Osteocyte (in vitro differentiated cells): ENCODE data around the gene STK16. TPM values are rescaled to one million over a fixed set of nuclear protein-coding genes. Genes with fewer than 3 reads are reported as not detected.

Experiments used
- DNase-seq: peaks from one replicate; pipeline ENCODE4 v3.0.0; 2021; ENCODE audit warnings: mixed read lengths; ENCODE audit not compliant: unreplicated experiment; ENCODE audit errors: extremely low spot score
- H3K27ac Mint-ChIP-seq: one replicate; pipeline ENCODE4 v1.8.0; 2021; ENCODE audit warnings: mild to moderate bottlenecking, mixed read lengths; ENCODE audit not compliant: unreplicated experiment
- H3K27me3 Mint-ChIP-seq: one replicate; pipeline ENCODE4 v1.8.0; 2021; ENCODE audit warnings: mixed read lengths; ENCODE audit not compliant: unreplicated experiment
- H3K36me3 Mint-ChIP-seq: one replicate; pipeline ENCODE4 v1.8.0; 2021; ENCODE audit warnings: mixed read lengths; ENCODE audit not compliant: unreplicated experiment
- H3K4me1 Mint-ChIP-seq: one replicate; pipeline ENCODE4 v1.8.0; 2021; ENCODE audit warnings: mixed read lengths; ENCODE audit not compliant: unreplicated experiment
- H3K4me3 Mint-ChIP-seq: one replicate; pipeline ENCODE4 v1.8.0; 2021; ENCODE audit warnings: mild to moderate bottlenecking, moderate library complexity, mixed read lengths; ENCODE audit not compliant: unreplicated experiment
- H3K9me3 Mint-ChIP-seq: one replicate; pipeline ENCODE4 v1.8.0; 2021; ENCODE audit warnings: mixed read lengths; ENCODE audit not compliant: unreplicated experiment
- CTCF ChIP-seq: fragments of 200-600 bp; sonication (generic); IDR thresholded peaks from 2 replicates; pipeline ENCODE4 v1.5.0; 2021; ENCODE audit warnings: antibody characterized with exemption, mild to moderate bottlenecking, moderate library complexity
- microRNA-seq: library from miRNA; unstranded; fragments of <30 nt; microRNA quantifications from one replicate; pipeline ENCODE4 v1.1.0, GENCODE V29; 2020; ENCODE audit not compliant: unreplicated experiment
- total RNA-seq: library from RNA; stranded (reverse); gene quantifications from 2 replicates; pipeline ENCODE4 v1.2.1, GENCODE V29; 2021

Gene STK16
- total RNA-seq, 1 donor from 2014 or later: 28.3 TPM

GRCh38 chr2:219296631-219297391, 51.5 kb downstream of the STK16 start:
- Mint-ChIP-seq H3K4me3 (no peak overlapping the region), H3K27me3 (peaks cover 23% of the 10 kb centered on the region), H3K27ac (no peak overlapping the region), H3K4me1 (peaks cover 11% of the 10 kb centered on the region), H3K9me3 (no peaks in the 10 kb centered on the region), H3K36me3 (no peaks in the 10 kb centered on the region)
- no peak for DNase-seq
- no peak for TF ChIP-seq CTCF

- peaks cover 11% of the 10 kb centered on the region for H3K4me1 Mint-ChIP-seq
- no peak overlapping the region for H3K4me3 Mint-ChIP-seq
- no peaks in the 10 kb centered on the region for H3K36me3 Mint-ChIP-seq
- TF ChIP-seq CTCF: no peak
- H3K27me3 Mint-ChIP-seq: peaks cover 34% of the 10 kb centered on the region
- no peaks in the 10 kb centered on the region for H3K9me3 Mint-ChIP-seq
- no peak overlapping the region for H3K27ac Mint-ChIP-seq
- peak; percentile 48 for DNase-seq
Measured at GRCh38 chr2:219297766-219298456, 52.6 kb downstream of the STK16 start.

- no peak overlapping the region for H3K4me3 Mint-ChIP-seq
- peak; percentile 96 for TF ChIP-seq CTCF
- no peaks in the 10 kb centered on the region for H3K36me3 Mint-ChIP-seq
- H3K27me3 Mint-ChIP-seq: peaks cover 43% of the 10 kb centered on the region
- peaks cover 10% of the 10 kb centered on the region for H3K4me1 Mint-ChIP-seq
- H3K9me3 Mint-ChIP-seq: no peaks in the 10 kb centered on the region
- peak; percentile 96 for DNase-seq
- no peak overlapping the region for H3K27ac Mint-ChIP-seq
Measured at GRCh38 chr2:219298759-219299371, 53.6 kb downstream of the STK16 start.

- H3K4me1 Mint-ChIP-seq: peaks cover 5% of the 10 kb centered on the region
- no peak overlapping the region for H3K4me3 Mint-ChIP-seq
- no peak for DNase-seq
- H3K9me3 Mint-ChIP-seq: no peaks in the 10 kb centered on the region
- H3K27me3 Mint-ChIP-seq: peaks cover 45% of the 10 kb centered on the region
- no peak overlapping the region for H3K27ac Mint-ChIP-seq
- TF ChIP-seq CTCF: no peak
- H3K36me3 Mint-ChIP-seq: no peaks in the 10 kb centered on the region
Measured at GRCh38 chr2:219299372-219299760, 54.1 kb downstream of the STK16 start.

Small RNA genes lying within 50 kb of the gene (microRNA-seq; reads per million reads assigned to microRNA genes)
- not detected for gene MIR153-1

Other genes with a start within 250 kb of the STK16 start
- not detected in 2 replicates for gene CFAP65, start 204.0 kb upstream of the STK16 start, total RNA-seq
- 0.18 TPM in 1 of 2 replicates, not detected in the other for gene IHH, start 184.6 kb upstream of the STK16 start, total RNA-seq
- 18.0 and 19.3 TPM in 2 replicates for gene NHEJ1, start 84.7 kb upstream of the STK16 start, total RNA-seq
- gene SLC23A3, start 75.5 kb upstream of the STK16 start, total RNA-seq: 2.8 and 5.2 TPM in 2 replicates
- 42.8 and 45.7 TPM in 2 replicates for gene CNPPD1, start 68.6 kb upstream of the STK16 start, total RNA-seq
- 101 and 110 TPM in 2 replicates for gene RETREG2, start 67.2 kb upstream of the STK16 start, total RNA-seq
- gene ZFAND2B, start 38.7 kb upstream of the STK16 start, total RNA-seq: 30.0 and 31.4 TPM in 2 replicates
- gene ABCB6, start 26.5 kb upstream of the STK16 start, total RNA-seq: 27.5 and 30.0 TPM in 2 replicates
- 83.6 and 95.2 TPM in 2 replicates for gene ATG9A, start 15.8 kb upstream of the STK16 start, total RNA-seq
- gene ANKZF1, start 15.7 kb upstream of the STK16 start, total RNA-seq: 44.8 and 55.6 TPM in 2 replicates
- gene GLB1L, start within 50 bp of the STK16 start, total RNA-seq: 8.8 and 9.6 TPM in 2 replicates
- gene TUBA4B, start 7.8 kb downstream of the STK16 start, total RNA-seq: not detected in 2 replicates
- 6.9 and 7.9 TPM in 2 replicates for gene TUBA4A, start 8.4 kb downstream of the STK16 start, total RNA-seq
- gene DNAJB2, start 33.9 kb downstream of the STK16 start, total RNA-seq: 38.6 and 43.3 TPM in 2 replicates
- gene PTPRN, start 63.9 kb downstream of the STK16 start, total RNA-seq: 0.24 TPM in 1 of 2 replicates, not detected in the other
- not detected in 2 replicates for gene RESP18, start 87.3 kb downstream of the STK16 start, total RNA-seq
- gene DNPEP, start 142.4 kb downstream of the STK16 start, total RNA-seq: 58.1 and 73.2 TPM in 2 replicates
- not detected in 2 replicates for gene DES, start 172.9 kb downstream of the STK16 start, total RNA-seq
- 27.0 and 30.3 TPM in 2 replicates for gene SPEG, start 189.4 kb downstream of the STK16 start, total RNA-seq